ENCODE results near the gene CLEC10A. TPM values are rescaled to one million over a fixed set of nuclear protein-coding genes. Genes with fewer than 3 reads are reported as not detected.

CLEC10A gene
- total and polyA plus RNA-seq, 2 donors (not counting 1 experiment from before 2014, with no cell fraction given), result not detected

GRCh38 chr17:7110617-7111306, 30.7 kb upstream of the CLEC10A start:
- Histone ChIP-seq H3K9ac (ENCODE audit: insufficient read depth, low read length) (no peak overlapping the region), H3K9me3 (ENCODE audit: control insufficient read depth, insufficient read depth, low read depth, low read length) (no peaks in the 10 kb centered on the region), H3K4me2 (ENCODE audit: extremely low read depth, insufficient read depth, low read length) (no peak overlapping the region), H3K27me3 (ENCODE audit: control insufficient read depth, insufficient read depth, low read length) (no peaks in the 10 kb centered on the region), H4K20me1 (ENCODE audit: control insufficient read depth, extremely low read depth, insufficient read depth, low read length) (no peaks in the 10 kb centered on the region), H3K27ac (ENCODE audit: insufficient read depth, low read length) (no peak overlapping the region), H3K4me3 (replicated peaks in 1 of 4; ENCODE audit: control extremely low read depth in 1 of 4, insufficient read depth in 1 of 4, low read depth in 3 of 4, low read length in 4 of 4) (no peak overlapping the region), H2AFZ (ENCODE audit: low read length) (no peak overlapping the region), H3K79me2 (ENCODE audit: control insufficient read depth, insufficient read depth, low read length) (no peaks in the 10 kb centered on the region), H3K36me3 (ENCODE audit: control insufficient read depth, insufficient read depth, low read length) (no peaks in the 10 kb centered on the region), H3K4me1 (ENCODE audit: control insufficient read depth, extremely low read depth, insufficient read depth, low read length) (no peaks in the 10 kb centered on the region)
- TF ChIP-seq EZH2 (IDR thresholded peaks at IDR 0.05; ENCODE audit: low read length, missing control alignments) (no peak), CTCF (conservative IDR thresholded peaks at IDR 0.05 in 1 of 2, IDR thresholded peaks at IDR 0.05 in 1 of 2; ENCODE audit: low read depth in 1 of 2, low read length in 2 of 2) (no peak)
- DNase-seq (ENCODE audit: low read depth in 2 of 2), result no peak

GRCh38 chr17:7109461-7110322, 29.6 kb upstream of the CLEC10A start:
- Histone ChIP-seq H3K79me2 (ENCODE audit: control insufficient read depth, insufficient read depth, low read length) (no peaks in the 10 kb centered on the region), H4K20me1 (ENCODE audit: control insufficient read depth, extremely low read depth, insufficient read depth, low read length) (no peaks in the 10 kb centered on the region), H3K9me3 (ENCODE audit: control insufficient read depth, insufficient read depth, low read depth, low read length) (no peaks in the 10 kb centered on the region), H3K4me2 (ENCODE audit: extremely low read depth, insufficient read depth, low read length) (no peak overlapping the region), H3K27ac (ENCODE audit: insufficient read depth, low read length) (no peak overlapping the region), H2AFZ (ENCODE audit: low read length) (no peak overlapping the region), H3K4me3 (replicated peaks in 1 of 4; ENCODE audit: control extremely low read depth in 1 of 4, insufficient read depth in 1 of 4, low read depth in 3 of 4, low read length in 4 of 4) (no peak overlapping the region), H3K27me3 (ENCODE audit: control insufficient read depth, insufficient read depth, low read length) (no peaks in the 10 kb centered on the region), H3K4me1 (ENCODE audit: control insufficient read depth, extremely low read depth, insufficient read depth, low read length) (no peaks in the 10 kb centered on the region), H3K36me3 (ENCODE audit: control insufficient read depth, insufficient read depth, low read length) (no peaks in the 10 kb centered on the region), H3K9ac (ENCODE audit: insufficient read depth, low read length) (no peak overlapping the region)
- no peak for DNase-seq (ENCODE audit: low read depth in 2 of 2)
- TF ChIP-seq CTCF (conservative IDR thresholded peaks at IDR 0.05 in 1 of 2, IDR thresholded peaks at IDR 0.05 in 1 of 2; ENCODE audit: low read depth in 1 of 2, low read length in 2 of 2), result no peak

- H4K20me1 ChIP-seq (ENCODE audit: control insufficient read depth, extremely low read depth, insufficient read depth, low read length), result no peaks in the 10 kb centered on the region
- H3K4me1 ChIP-seq (ENCODE audit: control insufficient read depth, extremely low read depth, insufficient read depth, low read length), result no peaks in the 10 kb centered on the region
- H2AFZ ChIP-seq (ENCODE audit: low read length), result no peak overlapping the region
- no peak for TF ChIP-seq EZH2 (IDR thresholded peaks at IDR 0.05; ENCODE audit: low read length, missing control alignments)
- no peak for TF ChIP-seq CTCF (conservative IDR thresholded peaks at IDR 0.05 in 1 of 2, IDR thresholded peaks at IDR 0.05 in 1 of 2; ENCODE audit: low read depth in 1 of 2, low read length in 2 of 2)
- H3K4me2 ChIP-seq (ENCODE audit: extremely low read depth, insufficient read depth, low read length), result no peak overlapping the region
- no peaks in the 10 kb centered on the region for H3K36me3 ChIP-seq (ENCODE audit: control insufficient read depth, insufficient read depth, low read length)
- no peak for DNase-seq (ENCODE audit: low read depth in 2 of 2)
- no peak overlapping the region for H3K9ac ChIP-seq (ENCODE audit: insufficient read depth, low read length)
- H3K27ac ChIP-seq (ENCODE audit: insufficient read depth, low read length), result no peak overlapping the region
- H3K9me3 ChIP-seq (ENCODE audit: control insufficient read depth, insufficient read depth, low read depth, low read length), result no peaks in the 10 kb centered on the region
- no peaks in the 10 kb centered on the region for H3K27me3 ChIP-seq (ENCODE audit: control insufficient read depth, insufficient read depth, low read length)
- no peaks in the 10 kb centered on the region for H3K79me2 ChIP-seq (ENCODE audit: control insufficient read depth, insufficient read depth, low read length)
- H3K4me3 ChIP-seq (replicated peaks in 1 of 4; ENCODE audit: control extremely low read depth in 1 of 4, insufficient read depth in 1 of 4, low read depth in 3 of 4, low read length in 4 of 4), result no peak overlapping the region
Measured at GRCh38 chr17:7108981-7109380, 28.9 kb upstream of the CLEC10A start.

All from fibroblast of lung (primary cell).